Activated CD4-positive, alpha-beta T cell treated with anti-CD3 and anti-CD28 coated beads for 1 hour (primary cell): ENCODE results near the gene IFT122.

Experiments used
- DNase-seq: peaks from one replicate; pipeline ENCODE4 v3.0.0-alpha.2; 2020

The IFT122 gene

DNA sequence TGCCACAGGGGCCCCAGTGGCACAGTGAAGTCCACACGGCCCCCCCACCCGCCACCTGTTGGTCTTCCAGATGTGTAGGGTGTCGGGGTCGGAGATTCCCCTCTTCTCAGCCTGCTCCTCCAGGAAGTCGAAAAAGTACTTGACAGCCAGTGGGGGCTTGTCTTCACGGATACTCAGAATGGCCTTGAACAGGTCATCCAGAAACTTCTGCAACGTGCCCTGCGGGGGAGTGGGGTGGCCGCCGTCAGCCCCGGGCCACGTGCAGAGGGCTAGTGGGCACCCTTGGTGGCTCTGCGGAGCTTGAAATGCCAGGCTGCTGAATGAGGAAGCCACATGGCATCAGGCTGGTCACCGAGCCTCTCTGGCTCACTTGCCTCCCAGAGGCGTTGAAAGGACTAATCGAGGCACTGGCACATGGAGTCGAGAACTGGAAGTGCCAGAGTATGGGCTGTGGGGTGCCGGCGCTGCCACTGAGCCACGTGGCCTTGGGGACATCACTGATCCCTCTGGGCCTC lies 119.6 kb downstream of the IFT122 start:
- DNase-seq: no peak

DNA sequence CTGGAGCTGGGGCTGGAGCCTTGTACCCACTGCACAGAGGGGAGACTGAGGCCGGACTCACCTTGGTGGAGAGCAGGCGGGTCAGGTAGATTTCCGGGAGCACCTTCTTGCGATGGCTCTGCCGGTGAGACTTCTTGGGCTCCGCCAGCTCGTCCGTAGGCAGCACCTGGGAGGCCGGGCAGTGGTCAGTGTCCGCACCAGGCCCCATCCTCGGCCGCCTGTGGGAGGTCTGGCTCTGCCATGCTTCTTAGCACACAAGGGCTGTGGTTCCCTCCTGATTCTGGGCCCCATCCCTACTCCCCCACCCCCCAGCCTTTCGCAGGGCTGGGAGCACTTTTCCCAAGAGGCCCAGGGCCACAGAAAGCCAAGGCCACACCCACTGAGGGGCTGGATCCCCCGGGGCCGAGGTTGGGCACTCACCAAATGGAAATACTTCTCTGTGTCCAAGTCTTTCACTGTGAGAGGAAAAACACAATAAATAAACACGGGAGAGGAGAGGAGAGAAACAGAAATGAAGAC lies 120.3 kb downstream of the IFT122 start:
- no peak for DNase-seq

DNA sequence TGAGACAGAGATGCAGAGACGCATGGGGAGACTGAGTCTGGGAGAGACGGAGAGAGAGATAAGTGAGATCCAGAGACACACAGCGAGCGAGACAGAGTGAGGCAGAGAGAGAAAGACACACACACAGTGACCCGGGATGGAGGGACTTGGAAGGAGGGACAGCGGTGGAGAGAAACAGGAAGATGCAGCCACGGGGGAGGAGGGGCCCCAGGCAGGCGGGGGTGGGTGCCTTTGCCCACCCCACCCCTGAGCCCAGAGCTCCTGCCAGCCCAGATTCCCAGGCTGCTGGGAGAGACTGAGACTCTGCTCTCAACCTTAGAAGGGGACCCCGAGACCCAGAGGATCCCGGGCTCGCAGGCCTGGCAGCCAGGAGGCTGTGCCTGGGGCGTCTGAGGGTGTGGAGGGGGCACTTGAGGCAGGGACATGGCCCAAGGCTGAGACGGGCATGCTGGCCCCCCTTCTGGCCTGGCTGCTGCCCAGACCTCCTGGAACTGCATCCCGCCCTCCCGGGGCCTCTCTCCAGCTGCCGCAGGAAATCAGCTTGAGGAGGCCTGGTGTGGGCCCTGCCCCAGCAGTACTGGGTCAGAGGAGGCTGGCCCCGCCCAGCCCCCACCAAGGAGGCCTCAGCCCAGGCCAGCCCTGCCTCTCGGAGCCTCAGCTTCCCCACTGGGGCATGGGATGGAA lies 121.0 kb downstream of the IFT122 start:
- no peak for DNase-seq

DNA sequence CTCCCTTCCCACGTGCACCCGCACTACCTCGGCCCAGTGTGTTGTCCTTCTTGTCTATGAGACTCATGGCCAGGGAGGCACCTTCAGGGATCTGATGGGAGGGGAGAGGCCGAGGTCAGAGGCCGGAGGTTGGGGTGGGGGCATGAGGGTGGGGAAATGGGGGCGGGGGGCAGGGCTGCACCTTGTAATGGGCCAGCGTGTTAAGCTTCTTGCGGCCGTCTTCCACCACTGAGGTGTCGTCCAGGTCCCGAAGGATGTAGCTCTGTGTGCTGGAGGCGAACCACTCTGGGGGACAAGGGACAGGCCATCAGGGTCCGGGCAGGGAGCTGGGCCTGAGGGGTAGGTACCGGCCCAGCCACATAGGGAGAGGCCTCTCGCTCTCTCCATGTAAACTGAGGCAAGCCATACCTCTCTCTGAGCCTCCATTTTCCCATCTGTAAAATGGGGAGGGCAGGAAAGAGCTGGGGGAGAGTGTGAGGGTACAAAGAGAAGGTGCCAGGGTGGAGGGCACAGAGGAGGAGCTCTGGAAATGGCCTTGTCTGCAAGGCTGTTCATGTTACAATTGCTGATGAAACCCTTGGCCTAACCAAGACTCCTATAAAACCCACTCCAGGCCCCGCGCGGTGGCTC lies 121.7 kb downstream of the IFT122 start:
- no peak for DNase-seq

DNA sequence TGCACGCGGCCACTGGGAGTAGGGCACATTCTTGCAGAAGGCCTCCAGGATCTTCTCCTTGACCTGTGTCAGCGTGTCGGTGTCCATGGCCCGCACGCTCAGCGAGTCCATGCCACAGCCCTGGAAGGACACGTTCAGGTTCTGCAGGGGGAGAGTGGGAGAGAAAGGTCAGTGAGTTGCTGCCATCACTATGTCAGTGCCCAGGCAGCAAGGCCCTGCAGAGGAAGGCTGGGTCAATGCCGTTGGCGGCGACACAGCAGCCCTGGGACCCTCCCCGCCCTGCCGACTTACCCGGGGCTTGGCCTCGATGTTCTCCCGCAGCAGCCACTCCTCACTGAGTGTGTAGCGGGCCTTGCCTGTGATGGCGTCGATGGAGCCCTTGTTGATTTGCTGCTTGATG lies 122.8 kb downstream of the IFT122 start:
- DNase-seq: no peak

DNA sequence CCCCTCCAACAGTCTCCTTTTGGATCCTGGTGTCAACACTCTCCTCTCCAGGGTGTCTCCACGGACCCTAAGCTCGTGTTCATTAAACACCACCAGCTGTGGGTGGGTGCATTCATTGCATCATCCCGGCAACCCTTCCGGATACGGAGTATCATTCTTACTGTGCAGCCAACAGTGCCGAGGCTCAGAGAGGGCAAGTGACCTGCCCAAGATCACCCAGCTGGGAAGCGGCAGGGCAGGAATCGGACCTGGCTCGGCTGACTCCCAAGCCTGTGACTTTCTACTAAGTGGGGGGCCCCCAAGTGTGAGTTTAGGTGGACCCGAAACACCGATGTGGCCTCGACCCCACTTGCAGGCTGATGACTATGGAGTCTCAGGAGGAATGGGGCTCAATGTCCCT lies 123.3 kb downstream of the IFT122 start:
- DNase-seq: no peak

DNA sequence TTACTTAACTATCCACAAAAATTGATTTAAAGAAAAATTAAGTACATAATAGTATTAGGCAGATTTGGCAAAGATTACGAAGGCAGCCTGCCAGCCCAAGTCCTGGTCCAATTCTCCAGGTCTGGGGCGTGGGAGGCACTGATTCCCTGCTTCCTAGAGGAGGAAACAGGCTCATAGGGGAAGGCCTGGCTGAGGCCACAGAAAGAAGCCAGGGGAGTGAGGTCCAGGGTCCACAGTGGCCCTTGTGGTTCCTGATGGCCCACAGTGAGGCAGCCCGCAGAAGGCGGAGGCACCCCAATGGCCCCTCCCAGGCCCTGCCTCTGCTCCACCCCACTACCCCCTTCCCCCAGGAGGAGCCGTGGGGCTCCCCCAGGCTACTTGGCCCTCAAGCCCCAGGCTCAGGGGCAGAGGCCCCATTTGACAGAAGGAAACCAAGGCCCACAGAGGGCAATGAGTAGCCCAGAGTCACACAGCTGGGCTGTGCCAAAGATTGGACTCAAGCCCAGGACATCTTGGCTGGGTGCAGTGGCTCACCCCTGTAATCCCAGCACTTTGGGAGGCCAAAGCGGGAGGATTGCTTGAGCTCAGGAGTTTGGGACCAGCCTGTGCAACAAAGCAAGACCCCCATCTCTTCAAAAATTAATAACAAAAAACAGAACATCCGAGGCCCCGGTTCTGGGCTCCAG lies 124.0 kb downstream of the IFT122 start:
- no peak for DNase-seq

DNA sequence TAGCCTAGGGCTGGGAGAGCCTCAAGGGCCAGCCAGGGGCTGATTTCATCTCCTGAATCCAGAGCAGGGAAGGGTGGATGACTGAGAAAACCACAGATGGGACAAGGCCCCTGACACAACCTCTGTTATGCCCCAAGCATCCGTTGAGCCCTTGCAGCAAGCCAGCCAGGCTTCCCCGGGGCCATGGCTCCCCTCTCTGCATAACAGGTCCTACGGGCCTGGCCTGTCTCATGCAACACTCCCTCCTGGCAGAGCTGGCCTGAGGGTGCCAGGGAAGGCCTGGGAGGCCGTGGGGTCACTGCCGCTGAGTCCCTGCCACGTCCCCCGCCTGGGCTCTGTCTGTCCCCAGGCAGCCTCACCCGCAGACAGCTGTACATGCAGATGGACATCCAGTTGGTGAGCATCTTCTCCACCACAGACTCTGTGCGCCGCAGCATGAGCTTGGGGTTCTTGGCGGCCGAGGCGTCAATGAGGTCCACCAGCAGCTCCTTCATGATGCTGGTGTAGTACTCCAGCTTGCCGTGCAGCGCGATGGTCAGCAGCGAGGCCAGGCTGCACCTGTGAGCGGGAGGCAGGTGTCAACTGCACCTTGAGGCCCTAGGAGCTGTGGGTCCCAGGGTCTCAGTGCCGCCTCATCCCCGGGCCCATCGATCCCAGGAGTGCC lies 125.1 kb downstream of the IFT122 start:
- DNase-seq: no peak

DNA sequence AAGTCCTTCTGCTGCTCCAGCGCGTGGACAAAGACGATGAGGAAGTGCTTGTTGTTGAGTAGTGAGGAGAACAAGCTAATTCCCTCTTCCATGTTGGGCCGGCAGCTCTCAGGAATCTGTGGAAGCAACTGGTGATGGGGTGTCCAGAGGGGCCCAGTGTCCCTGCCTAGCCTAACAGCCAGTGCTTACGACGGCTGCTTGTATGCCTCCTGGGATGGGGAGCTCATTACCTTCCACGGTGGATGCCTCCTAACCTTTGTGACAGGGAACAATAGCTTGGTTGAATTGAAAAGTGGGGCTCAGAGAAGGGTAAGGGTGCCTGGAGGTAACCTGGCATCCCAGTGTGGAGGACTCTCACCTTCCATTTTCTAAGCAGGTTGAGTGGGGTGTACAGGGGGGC lies 125.9 kb downstream of the IFT122 start:
- no peak for DNase-seq

DNA sequence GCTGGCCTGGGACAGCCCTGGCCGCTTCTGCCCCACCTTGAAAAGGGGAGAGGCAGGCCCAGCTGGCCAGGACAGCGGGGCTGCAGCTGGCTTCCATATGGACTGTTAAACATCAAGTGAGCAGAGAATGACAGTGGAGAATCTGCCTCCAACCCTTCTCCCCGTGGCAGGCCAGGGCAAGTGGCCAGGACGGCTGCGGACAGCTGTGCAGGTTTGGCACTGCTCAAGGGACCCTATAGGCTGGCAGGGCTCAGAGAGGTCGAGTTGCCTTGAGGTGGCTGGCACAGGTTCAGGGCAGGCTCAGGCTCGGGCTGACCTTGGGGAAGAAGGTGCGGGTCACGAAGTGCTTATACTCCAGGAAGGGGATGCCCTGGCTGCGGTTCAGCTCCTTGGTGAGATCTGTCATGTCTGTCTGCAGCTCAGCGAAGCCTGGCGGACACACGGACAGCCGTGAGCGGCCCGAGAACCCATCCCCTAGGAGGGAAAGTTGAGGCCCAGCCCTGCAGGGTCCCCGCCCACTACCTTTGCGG lies 127.2 kb downstream of the IFT122 start:
- no peak for DNase-seq

DNA sequence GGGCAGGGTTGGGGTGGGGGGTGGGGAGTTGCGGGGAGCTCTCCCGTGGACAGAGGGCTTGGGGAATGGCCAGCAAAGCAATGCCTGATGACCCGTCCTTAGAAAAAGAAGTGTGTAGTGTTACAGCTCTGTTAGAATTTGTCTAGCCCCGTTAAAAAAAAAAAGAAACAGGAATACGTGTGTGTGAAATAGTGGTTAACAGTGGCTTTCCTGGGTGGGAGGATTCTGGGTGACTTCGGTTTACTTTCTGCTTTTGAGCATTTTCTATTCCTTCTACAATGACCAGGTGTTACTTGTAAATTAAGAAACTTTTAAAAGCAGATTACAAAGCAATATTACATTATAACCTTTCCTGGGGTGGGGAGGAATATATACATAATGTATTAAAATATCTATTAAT lies 127.9 kb downstream of the IFT122 start:
- no peak for DNase-seq

DNA sequence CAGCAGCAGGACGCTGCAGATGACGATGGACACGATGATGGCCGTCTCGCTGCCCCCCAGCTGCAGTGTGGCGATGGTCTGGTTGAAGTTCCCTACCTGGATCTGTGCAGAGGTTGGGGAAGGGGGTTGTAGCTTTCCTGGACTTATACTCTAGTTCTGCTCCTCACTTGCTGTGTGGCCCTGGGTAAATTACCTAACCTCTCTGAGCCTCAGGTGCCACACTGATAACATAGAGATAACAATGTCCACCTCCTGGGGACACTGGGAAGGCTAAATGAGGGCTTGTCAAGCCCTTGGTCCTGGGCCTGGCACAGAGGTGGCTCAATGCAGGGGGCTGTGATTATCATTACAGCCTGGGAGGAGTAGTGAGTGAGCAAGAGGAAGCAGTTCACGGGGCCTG lies 129.8 kb downstream of the IFT122 start:
- no peak for DNase-seq
